Neural cell (in vitro differentiated cells): ENCODE data around the gene RTTN. TPM values are rescaled to one million over a fixed set of nuclear protein-coding genes. Genes with fewer than 3 reads are reported as not detected.

Experiments used
- H2AFZ ChIP-seq: fragments of 200-600, 300-800 bp; sonication (generic), shearing (Covaris generic); 2 replicates; pipeline ENCODE4 v1.6.0; 2014; ENCODE audit warnings: low read depth, mild to moderate bottlenecking, antibody characterized with exemption, low read length, moderate library complexity
- H3F3A ChIP-seq: fragments of 200-600 bp; shearing (Covaris generic); 2 replicates; pipeline ENCODE4 v1.6.1; 2016; ENCODE audit warnings: mild to moderate bottlenecking, moderate library complexity, mixed read lengths, antibody characterized with exemption, low read length; ENCODE audit not compliant: insufficient read depth, poor library complexity, severe bottlenecking
- H3K27ac ChIP-seq: fragments of 200-600, 300-800 bp; sonication (generic), shearing (Covaris generic); 2 replicates; pipeline ENCODE4 v1.5.1; 2014; ENCODE audit warnings: mild to moderate bottlenecking, low read length, moderate library complexity
- H3K27me3 ChIP-seq: fragments of 300-800, 200-600 bp; sonication (generic), shearing (Covaris generic); 2 replicates; pipeline ENCODE4 v1.6.0; 2014; ENCODE audit warnings: mild to moderate bottlenecking, low read depth, low read length, moderate library complexity; ENCODE audit not compliant: insufficient read depth
- H3K36me3 ChIP-seq: fragments of 300-800, 200-600 bp; sonication (generic), shearing (Covaris generic); 2 replicates; pipeline ENCODE4 v1.5.1; 2014; ENCODE audit warnings: mild to moderate bottlenecking, antibody characterized with exemption, low read length, moderate library complexity; ENCODE audit not compliant: insufficient read depth
- H3K4me2 ChIP-seq: fragments of 300-800, 200-600 bp; sonication (generic), shearing (Covaris generic); 2 replicates; pipeline ENCODE4 v1.6.0; 2014; ENCODE audit warnings: mild to moderate bottlenecking, low read length
- H3K4me3 ChIP-seq: fragments of 300-800, 200-600 bp; sonication (generic), shearing (Covaris generic); 2 replicates; pipeline ENCODE4 v1.5.1; 2014; ENCODE audit warnings: mild to moderate bottlenecking, low read length, moderate library complexity
- H3K79me2 ChIP-seq: fragments of 200-600 bp; shearing (Covaris generic); replicated peaks from 2 replicates; pipeline ENCODE4 v1.6.0; 2014; ENCODE audit warnings: mild to moderate bottlenecking, low read length, moderate library complexity; ENCODE audit not compliant: insufficient read depth
- H3K9ac ChIP-seq: fragments of 300-800, 200-600 bp; sonication (generic), shearing (Covaris generic); 2 replicates; pipeline ENCODE4 v1.6.1; 2016; ENCODE audit warnings: mild to moderate bottlenecking, low read length, mixed read lengths
- H3K9me2 ChIP-seq: fragments of 200-600 bp; shearing (Covaris generic); 2 replicates; pipeline ENCODE4 v1.6.1; 2016; ENCODE audit warnings: mild to moderate bottlenecking, low read length, mixed read lengths; ENCODE audit not compliant: insufficient read depth
- H3K9me3 ChIP-seq: fragments of 200-600, 300-800 bp; sonication (generic), shearing (Covaris generic); 2 replicates; pipeline ENCODE4 v1.6.1; 2016; ENCODE audit warnings: mild to moderate bottlenecking, mixed run types, low read length, moderate library complexity, mixed read lengths
- H4K20me1 ChIP-seq: fragments of 200-600 bp; shearing (Covaris generic); 2 replicates; pipeline ENCODE4 v1.6.1; 2016; ENCODE audit warnings: mild to moderate bottlenecking, mixed run types; ENCODE audit not compliant: insufficient read depth
- CTCF ChIP-seq: fragments of 450-650 bp; IDR thresholded peaks from 2 replicates; pipeline ENCODE4 v1.5.1; 2014; ENCODE audit warnings: antibody characterized with exemption, mild to moderate bottlenecking, moderate library complexity; ENCODE audit not compliant: poor library complexity, severe bottlenecking
- EP300 ChIP-seq: fragments of 450-650 bp; conservative IDR thresholded peaks from 2 replicates; pipeline ENCODE4 v1.6.1; 2014; ENCODE audit warnings: antibody characterized with exemption, mild to moderate bottlenecking, moderate library complexity; ENCODE audit not compliant: poor library complexity, severe bottlenecking
- EZH2 ChIP-seq: fragments of 200-600, 300-800 bp; shearing (Covaris generic), sonication (generic); IDR thresholded peaks from 2 replicates; pipeline ENCODE4 v1.6.1; 2014; ENCODE audit warnings: antibody characterized with exemption, low read length, borderline replicate concordance, mild to moderate bottlenecking; ENCODE audit not compliant: insufficient read depth, poor library complexity, severe bottlenecking
- MXI1 ChIP-seq: fragments of 450-650 bp; conservative IDR thresholded peaks from 2 replicates; pipeline ENCODE4 v1.6.1; 2014; ENCODE audit warnings: antibody characterized with exemption, mild to moderate bottlenecking; ENCODE audit not compliant: poor library complexity, severe bottlenecking
- POLR2AphosphoS5 ChIP-seq: IDR thresholded peaks from 2 replicates; pipeline ENCODE4 v1.6.1; 2012
- RAD21 ChIP-seq: fragments of 450-650 bp; conservative IDR thresholded peaks from 2 replicates; pipeline ENCODE4 v1.6.1; 2014; ENCODE audit warnings: antibody characterized with exemption, mild to moderate bottlenecking, moderate library complexity
- REST ChIP-seq: IDR thresholded peaks from 2 replicates; pipeline ENCODE4 v1.6.1; 2012; ENCODE audit warnings: borderline replicate concordance
- SMC3 ChIP-seq: fragments of 450-650 bp; conservative IDR thresholded peaks from 2 replicates; pipeline ENCODE4 v1.6.1; 2014; ENCODE audit warnings: antibody characterized with exemption, mild to moderate bottlenecking, moderate library complexity; ENCODE audit not compliant: poor library complexity
- TAF1 ChIP-seq: IDR thresholded peaks from 2 replicates; pipeline ENCODE4 v1.6.1; 2012; ENCODE audit warnings: low read depth
- polyA plus RNA-seq: library from polyadenylated mRNA; depleted of rRNA; stranded (reverse); fragments of >200 nt; gene quantifications from 2 replicates; pipeline ENCODE4 v1.2.3, GENCODE V29; 2014

The RTTN gene
- polyA plus RNA-seq, 1 donor from 2014 or later, result 24.2 TPM

DNA sequence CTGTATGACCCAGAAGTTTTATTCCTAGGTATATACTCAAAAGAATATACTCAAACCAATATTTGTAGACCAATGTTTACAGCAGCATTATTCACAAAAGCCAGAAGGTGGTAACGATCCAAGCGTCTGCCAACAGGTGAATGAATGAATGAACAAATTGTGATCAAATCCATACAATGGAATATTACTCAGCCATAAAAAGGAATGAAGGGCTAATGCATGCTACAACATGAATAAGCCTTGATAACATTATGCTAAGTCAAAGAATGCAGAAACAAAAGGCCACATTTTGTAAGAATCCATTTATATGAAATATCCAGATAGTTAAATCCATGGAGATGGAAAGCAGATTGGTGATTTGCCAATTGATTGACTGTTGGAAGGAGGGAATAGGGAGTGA is 252.3 kb downstream of the RTTN start:
- no peak overlapping the region for H3K4me2 ChIP-seq
- H3K9me3 ChIP-seq, result no peaks in the 10 kb centered on the region
- H4K20me1 ChIP-seq, result no peaks in the 10 kb centered on the region
- H3K27me3 ChIP-seq, result no peaks in the 10 kb centered on the region
- no peak overlapping the region for H3K4me3 ChIP-seq
- H3K9me2 ChIP-seq, result no peaks in the 10 kb centered on the region
- no peaks in the 10 kb centered on the region for H3F3A ChIP-seq
- H2AFZ ChIP-seq, result no peak overlapping the region
- H3K27ac ChIP-seq, result no peak overlapping the region
- H3K36me3 ChIP-seq, result no peaks in the 10 kb centered on the region
- no peak overlapping the region for H3K9ac ChIP-seq
- H3K79me2 ChIP-seq, result no peaks in the 10 kb centered on the region
- TF ChIP-seq CTCF (no peak), TAF1 (no peak), RAD21 (no peak), POLR2AphosphoS5 (no peak), EZH2 (no peak), REST (no peak), EP300 (no peak), SMC3 (no peak), MXI1 (no peak)

Other genes with a start within 250 kb of the RTTN start
- gene SOCS6, start 83.4 kb upstream of the RTTN start, polyA plus RNA-seq, result 21.9 and 24.5 TPM in 2 replicates